ENCODE data around the gene DUSP1. TPM values are rescaled to one million over a fixed set of nuclear protein-coding genes. Genes with fewer than 3 reads are reported as not detected.
A peak's percentile ranks its signal among the peaks of the same experiment; 100 is the strongest.

The DUSP1 gene
- total and polyA plus RNA-seq, 2 of the 13 experiments (the other 11 are each of a cell fraction or from before 2014, with no cell fraction given): 27.1 to 55.5 TPM

GRCh38 chr5:172770675-172771438 is at the start of gene DUSP1 (continued):
- TF ChIP-seq MED1 (CRISPR knock-in tag; IDR thresholded peaks at IDR 0.05) (peak; percentile 79), EP300 (IDR thresholded peaks at IDR 0.05; ENCODE audit: low read depth in 2 of 2, low read length in 2 of 2) (no peak), EP300 (CRISPR knock-in tag; IDR thresholded peaks at IDR 0.05; ENCODE audit: borderline replicate concordance) (no peak), ZNF446 (CRISPR knock-in tag; IDR thresholded peaks at IDR 0.05) (no peak), MIER3 (CRISPR knock-in tag; IDR thresholded peaks at IDR 0.05; ENCODE audit: borderline replicate concordance) (peak; percentile 40; the same call in 1 of the 2 replicates), ZNF550 (CRISPR knock-in tag; IDR thresholded peaks at IDR 0.05; ENCODE audit: borderline replicate concordance) (no peak), GFI1 (CRISPR knock-in tag; IDR thresholded peaks at IDR 0.05; ENCODE audit: borderline replicate concordance) (no peak), JUNB (CRISPR knock-in tag; IDR thresholded peaks at IDR 0.05; ENCODE audit: borderline replicate concordance) (no peak), ZNF558 (CRISPR knock-in tag; IDR thresholded peaks at IDR 0.05; ENCODE audit: borderline replicate concordance) (peak; percentile 45; the same call in 1 of the 2 replicates), MTA1 (CRISPR knock-in tag; IDR thresholded peaks at IDR 0.05; ENCODE audit: borderline replicate concordance) (peak; percentile 20; the same call in 1 of the 2 replicates), ZBTB39 (CRISPR knock-in tag; IDR thresholded peaks at IDR 0.05) (peak; percentile 75), SMARCC2 (IDR thresholded peaks at IDR 0.05) (no peak), ISL2 (CRISPR knock-in tag; IDR thresholded peaks at IDR 0.05) (peak; percentile 44; the same call in 1 of the 2 replicates), U2AF2 (IDR thresholded peaks at IDR 0.05; ENCODE audit: low read depth, low read length) (0 out of 2 replicates have a peak, but pooled peaks have one; percentile 32), HDAC2 (CRISPR knock-in tag; IDR thresholded peaks at IDR 0.05) (peak; percentile 40; the same call in 1 of the 2 replicates), CCAR2 (optimal IDR thresholded peaks at IDR 0.05; ENCODE audit: low read depth, low read length) (no peak), THYN1 (CRISPR knock-in tag; IDR thresholded peaks at IDR 0.05; ENCODE audit: borderline replicate concordance, low read depth) (0 out of 2 replicates have a peak, but pooled peaks have one; percentile 56), TFDP2 (CRISPR knock-in tag; IDR thresholded peaks at IDR 0.05) (peak; percentile 76), ZNF326 (CRISPR knock-in tag; IDR thresholded peaks at IDR 0.05; ENCODE audit: borderline replicate concordance) (0 out of 2 replicates have a peak, but pooled peaks have one; percentile 19), ZNF792 (CRISPR knock-in tag; IDR thresholded peaks at IDR 0.05) (0 out of 2 replicates have a peak, but pooled peaks have one; percentile 43), ZNF660 (CRISPR knock-in tag; IDR thresholded peaks at IDR 0.05; ENCODE audit: borderline replicate concordance, low read depth) (no peak), TEAD3 (CRISPR knock-in tag; optimal IDR thresholded peaks at IDR 0.05; ENCODE audit: borderline replicate concordance) (no peak), MAFK (conservative IDR thresholded peaks at IDR 0.05 in 1 of 2, IDR thresholded peaks at IDR 0.05 in 1 of 2; ENCODE audit: low read length in 2 of 2) (no peak), ZBTB14 (CRISPR knock-in tag; IDR thresholded peaks at IDR 0.05) (peak; percentile 62), ESRRA (CRISPR knock-in tag; IDR thresholded peaks at IDR 0.05; ENCODE audit: low read depth) (peak; percentile 55; the same call in 1 of the 2 replicates)
